SKM-1 treated with dmso at 0.1 percent for 144 hours (cell line): ENCODE measurements around the gene SLC1A7.

Experiments used
- DNase-seq: peaks from one replicate; lab custom pipeline; 2025; ENCODE audit not compliant: unreplicated experiment; lab: John Stamatoyannopoulos, UW

SLC1A7 gene

GRCh38 chr1:53062708-53063591 is 79.5 kb downstream of the SLC1A7 start:
- DNase-seq, result no peak

- no peak for DNase-seq
Measured at GRCh38 chr1:53061859-53062707, 80.4 kb downstream of the SLC1A7 start, which contains the start of gene PODN. Gene PODN (plus strand): TSS chr1:53062213. CDS start chr1:53069856, 7,643 bp downstream.

GRCh38 chr1:53061123-53061858 is 81.1 kb downstream of the SLC1A7 start:
- no peak for DNase-seq

- DNase-seq, result no peak
Measured at GRCh38 chr1:53060579-53060978, 81.9 kb downstream of the SLC1A7 start.

GRCh38 chr1:53057127-53057526 is 85.3 kb downstream of the SLC1A7 start:
- DNase-seq, result no peak

- DNase-seq, result no peak
Measured at GRCh38 chr1:53051676-53052075, 90.8 kb downstream of the SLC1A7 start.

GRCh38 chr1:53050310-53050709 is 92.1 kb downstream of the SLC1A7 start:
- DNase-seq, result no peak

GRCh38 chr1:53049574-53049967 is 92.9 kb downstream of the SLC1A7 start:
- DNase-seq, result no peak

GRCh38 chr1:53048960-53049573 is 93.4 kb downstream of the SLC1A7 start:
- DNase-seq, result no peak

- no peak for DNase-seq
Measured at GRCh38 chr1:53047737-53048736, 94.4 kb downstream of the SLC1A7 start.

- DNase-seq, result no peak
Measured at GRCh38 chr1:53046930-53047329, 95.5 kb downstream of the SLC1A7 start.

GRCh38 chr1:53044926-53045325 is 97.5 kb downstream of the SLC1A7 start:
- no peak for DNase-seq

- DNase-seq, result no peak
Measured at GRCh38 chr1:53043271-53043670, 99.2 kb downstream of the SLC1A7 start.

GRCh38 chr1:53038566-53038965 is 103.9 kb downstream of the SLC1A7 start:
- DNase-seq, result no peak
